Left renal cortex interstitium (tissue), 4 donors: ENCODE results near the gene TLR10. TPM values are rescaled to one million over a fixed set of nuclear protein-coding genes. Genes with fewer than 3 reads are reported as not detected.
A peak's percentile ranks its signal among the peaks of the same experiment; 100 is the strongest.
"Not testable (repeated sequence)": the region's sequence is repeated elsewhere in the genome, so short reads cannot be mapped to it uniquely, and the experiment has no call there.

Experiments
- DNase-seq, 4 donors: peaks; one replicate each; pipeline ENCODE4 v3.0.0-alpha.2; 2013; ENCODE audit warnings: low read depth in 4 of 4, low spot score in 2 of 4, missing footprints in 1 of 4
- polyA plus RNA-seq, 4 donors: library from polyadenylated mRNA; unstranded; fragments of 120-200 nt; gene quantifications; one replicate each; pipeline ENCODE4 v1.2.1, GENCODE V29; 2013; ENCODE audit not compliant: insufficient read length in 4 of 4

TLR10 gene
- polyA plus RNA-seq, 4 donors = 0.44 to 0.89 (median 0.64) TPM

GRCh38 chr4:38768968-38769394, 13.8 kb downstream of the TLR10 start:
- DNase-seq = no peak

- DNase-seq = not testable (repeated sequence)
Measured at GRCh38 chr4:38766940-38767339, 15.8 kb downstream of the TLR10 start.

- DNase-seq = no peak
Measured at GRCh38 chr4:38765382-38765781, 17.4 kb downstream of the TLR10 start.

- DNase-seq = no peak
Measured at GRCh38 chr4:38764277-38764676, 18.5 kb downstream of the TLR10 start.

- DNase-seq = no peak
Measured at GRCh38 chr4:38762560-38762959, 20.2 kb downstream of the TLR10 start.

- no peak for DNase-seq
Measured at GRCh38 chr4:38759790-38760122, 23.0 kb downstream of the TLR10 start.

- DNase-seq = peak in 2 of 4 donors; percentile 34 to 71
Measured at GRCh38 chr4:38759113-38759789, 23.5 kb downstream of the TLR10 start.

GRCh38 chr4:38757945-38758600, 24.7 kb downstream of the TLR10 start:
- no peak for DNase-seq

GRCh38 chr4:38752941-38753806, 29.6 kb downstream of the TLR10 start:
- peak; percentile 76 to 93 (median 88) for DNase-seq

- DNase-seq = no peak
Measured at GRCh38 chr4:38752372-38752940, 30.3 kb downstream of the TLR10 start.

GRCh38 chr4:38751341-38752010, 31.3 kb downstream of the TLR10 start:
- no peak for DNase-seq

GRCh38 chr4:38749336-38749735, 33.5 kb downstream of the TLR10 start:
- DNase-seq = no peak

- no peak for DNase-seq
Measured at GRCh38 chr4:38747629-38748028, 35.2 kb downstream of the TLR10 start.

GRCh38 chr4:38745881-38746280, 36.9 kb downstream of the TLR10 start:
- DNase-seq = no peak

- DNase-seq = no peak
Measured at GRCh38 chr4:38743866-38744265, 38.9 kb downstream of the TLR10 start.

- DNase-seq = no peak
Measured at GRCh38 chr4:38740303-38740702, 42.5 kb downstream of the TLR10 start.

GRCh38 chr4:38738940-38739803, 43.6 kb downstream of the TLR10 start:
- DNase-seq = no peak

- no peak for DNase-seq
Measured at GRCh38 chr4:38735870-38736269, 46.9 kb downstream of the TLR10 start.

- no peak for DNase-seq
Measured at GRCh38 chr4:38734911-38735310, 47.9 kb downstream of the TLR10 start.

GRCh38 chr4:38734446-38734845, 48.3 kb downstream of the TLR10 start:
- no peak for DNase-seq
